GM19372 (cell line): ENCODE measurements around the gene TNS3.

ENCODE experiments used
- ATAC-seq: cut with Tn5 transposase; IDR thresholded peaks from one replicate; pipeline ENCODE4 v1.9.1; 2021; ENCODE audit warnings: mild to moderate bottlenecking, low read depth, moderate library complexity; ENCODE audit not compliant: unreplicated experiment

TNS3 gene

GRCh38 chr7:47378728-47379395 lies 203.0 kb downstream of the TNS3 start:
- ATAC-seq: no peak

GRCh38 chr7:47377741-47378140 lies 204.2 kb downstream of the TNS3 start:
- ATAC-seq: no peak

- ATAC-seq: no peak
Observed at GRCh38 chr7:47376991-47377616, 204.8 kb downstream of the TNS3 start.

GRCh38 chr7:47375121-47375938 lies 206.6 kb downstream of the TNS3 start:
- ATAC-seq: no peak

GRCh38 chr7:47374538-47374937 lies 207.4 kb downstream of the TNS3 start:
- no peak for ATAC-seq

GRCh38 chr7:47373871-47374451 lies 207.9 kb downstream of the TNS3 start:
- no peak for ATAC-seq

- ATAC-seq: no peak
Observed at GRCh38 chr7:47371733-47372368, 210.1 kb downstream of the TNS3 start.

GRCh38 chr7:47371317-47371716 lies 210.6 kb downstream of the TNS3 start:
- ATAC-seq: no peak

GRCh38 chr7:47370461-47371042 lies 211.4 kb downstream of the TNS3 start:
- ATAC-seq: no peak

- no peak for ATAC-seq
Observed at GRCh38 chr7:47369736-47370135, 212.2 kb downstream of the TNS3 start.

- no peak for ATAC-seq
Observed at GRCh38 chr7:47368190-47368812, 213.6 kb downstream of the TNS3 start.

- ATAC-seq: no peak
Observed at GRCh38 chr7:47367369-47367768, 214.5 kb downstream of the TNS3 start.

- ATAC-seq: no peak
Observed at GRCh38 chr7:47366960-47367359, 215.0 kb downstream of the TNS3 start.

- ATAC-seq: no peak
Observed at GRCh38 chr7:47366211-47366610, 215.7 kb downstream of the TNS3 start.

GRCh38 chr7:47362984-47363383 lies 218.9 kb downstream of the TNS3 start:
- no peak for ATAC-seq

GRCh38 chr7:47361746-47362215 lies 220.1 kb downstream of the TNS3 start:
- no peak for ATAC-seq

GRCh38 chr7:47361236-47361635 lies 220.7 kb downstream of the TNS3 start:
- ATAC-seq: no peak

- ATAC-seq: no peak
Observed at GRCh38 chr7:47360301-47360900, 221.5 kb downstream of the TNS3 start.

GRCh38 chr7:47358944-47359588 lies 222.8 kb downstream of the TNS3 start:
- ATAC-seq: no peak
